Measurements from ENCODE around the gene TRIM2. TPM values are rescaled to one million over a fixed set of nuclear protein-coding genes. Genes with fewer than 3 reads are reported as not detected.
A peak's percentile ranks its signal among the peaks of the same experiment; 100 is the strongest.
"Not testable (repeated sequence)": the region's sequence is repeated elsewhere in the genome, so short reads cannot be mapped to it uniquely, and the experiment has no call there.

Gene TRIM2
- polyA plus RNA-seq, 1 donor (not counting 4 experiments of a cell fraction or from before 2014, with no cell fraction given): 10.6 TPM

DNA sequence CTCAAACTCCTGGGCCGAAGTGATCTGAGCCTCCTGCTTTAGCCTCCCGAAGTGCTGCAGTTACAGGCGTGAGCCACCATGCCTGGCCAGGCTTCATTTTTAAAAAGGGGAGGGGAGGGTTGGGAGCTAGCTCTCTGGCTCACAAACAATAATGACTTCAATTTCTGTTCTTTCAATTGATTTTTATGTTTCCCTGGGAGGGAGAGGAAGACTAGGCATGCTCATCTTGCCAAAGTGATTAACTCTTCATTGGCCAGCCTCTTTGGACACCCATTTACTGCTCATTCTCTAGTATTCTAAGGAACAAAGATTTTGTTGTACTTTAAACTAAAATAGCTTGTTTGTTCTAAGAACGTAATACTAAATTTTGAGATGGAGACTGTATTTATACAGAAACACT lies 43.4 kb upstream of the TRIM2 start:
- no peak overlapping the region for H2AFZ ChIP-seq (ENCODE audit: control insufficient read depth, low read length)
- H3K4me2 ChIP-seq (ENCODE audit: control insufficient read depth, extremely low read depth, insufficient read depth, low read depth, low read length): no peak overlapping the region
- dilution Hi-C loops (cut with MboI; ENCODE audit: extremely low pct_ligation_motif_present, low sequenced_read_pairs): no loop called here
- no peaks in the 10 kb centered on the region for H3K79me2 ChIP-seq (ENCODE audit: control insufficient read depth, insufficient read depth, low read length)
- no peak overlapping the region for H3K27ac ChIP-seq (ENCODE audit: control insufficient read depth, insufficient read depth, low read length)
- no peak for DNase-seq (ENCODE audit: low read depth, low spot score)
- TF ChIP-seq EZH2 (IDR thresholded peaks at IDR 0.05; ENCODE audit: low read length): no peak
- TF ChIP-seq, protein P1, sequence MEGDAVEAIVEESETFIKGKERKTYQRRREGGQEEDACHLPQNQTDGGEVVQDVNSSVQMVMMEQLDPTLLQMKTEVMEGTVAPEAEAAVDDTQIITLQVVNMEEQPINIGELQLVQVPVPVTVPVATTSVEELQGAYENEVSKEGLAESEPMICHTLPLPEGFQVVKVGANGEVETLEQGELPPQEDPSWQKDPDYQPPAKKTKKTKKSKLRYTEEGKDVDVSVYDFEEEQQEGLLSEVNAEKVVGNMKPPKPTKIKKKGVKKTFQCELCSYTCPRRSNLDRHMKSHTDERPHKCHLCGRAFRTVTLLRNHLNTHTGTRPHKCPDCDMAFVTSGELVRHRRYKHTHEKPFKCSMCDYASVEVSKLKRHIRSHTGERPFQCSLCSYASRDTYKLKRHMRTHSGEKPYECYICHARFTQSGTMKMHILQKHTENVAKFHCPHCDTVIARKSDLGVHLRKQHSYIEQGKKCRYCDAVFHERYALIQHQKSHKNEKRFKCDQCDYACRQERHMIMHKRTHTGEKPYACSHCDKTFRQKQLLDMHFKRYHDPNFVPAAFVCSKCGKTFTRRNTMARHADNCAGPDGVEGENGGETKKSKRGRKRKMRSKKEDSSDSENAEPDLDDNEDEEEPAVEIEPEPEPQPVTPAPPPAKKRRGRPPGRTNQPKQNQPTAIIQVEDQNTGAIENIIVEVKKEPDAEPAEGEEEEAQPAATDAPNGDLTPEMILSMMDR (optimal IDR thresholded peaks at IDR 0.05 in 1 of 3, IDR thresholded peaks at IDR 0.05 in 1 of 3, conservative IDR thresholded peaks at IDR 0.05 in 1 of 3; ENCODE audit: extremely low read depth in 1 of 3, insufficient read depth in 2 of 3, low read length in 3 of 3): no peak
- H3K4me3 ChIP-seq (ENCODE audit: control insufficient read depth in 2 of 3, extremely low read depth in 1 of 3, insufficient read depth in 2 of 3, low read depth in 1 of 3, low read length in 3 of 3): no peak overlapping the region
- H3K9ac ChIP-seq (ENCODE audit: control insufficient read depth, extremely low read depth, insufficient read depth, low read length): no peak overlapping the region
- H3K9me1 ChIP-seq (ENCODE audit: control insufficient read depth, extremely low read depth, insufficient read depth, low read length): no peaks in the 10 kb centered on the region
- H3K27me3 ChIP-seq (ENCODE audit: control insufficient read depth, extremely low read depth, insufficient read depth, low read length): peaks cover 22% of the 10 kb centered on the region
- FAIRE-seq: no peak
- H3K4me1 ChIP-seq (ENCODE audit: control insufficient read depth, extremely low read depth, insufficient read depth, low read length): no peaks in the 10 kb centered on the region
- H4K20me1 ChIP-seq (ENCODE audit: control insufficient read depth, extremely low read depth, insufficient read depth, low read length): no peaks in the 10 kb centered on the region
- no peaks in the 10 kb centered on the region for H3K9me3 ChIP-seq (ENCODE audit: control insufficient read depth, low read depth, low read length)
- H3K36me3 ChIP-seq (ENCODE audit: control insufficient read depth in 2 of 2, extremely low read depth in 1 of 2, insufficient read depth in 2 of 2, low read length in 2 of 2): no peaks in the 10 kb centered on the region

DNA sequence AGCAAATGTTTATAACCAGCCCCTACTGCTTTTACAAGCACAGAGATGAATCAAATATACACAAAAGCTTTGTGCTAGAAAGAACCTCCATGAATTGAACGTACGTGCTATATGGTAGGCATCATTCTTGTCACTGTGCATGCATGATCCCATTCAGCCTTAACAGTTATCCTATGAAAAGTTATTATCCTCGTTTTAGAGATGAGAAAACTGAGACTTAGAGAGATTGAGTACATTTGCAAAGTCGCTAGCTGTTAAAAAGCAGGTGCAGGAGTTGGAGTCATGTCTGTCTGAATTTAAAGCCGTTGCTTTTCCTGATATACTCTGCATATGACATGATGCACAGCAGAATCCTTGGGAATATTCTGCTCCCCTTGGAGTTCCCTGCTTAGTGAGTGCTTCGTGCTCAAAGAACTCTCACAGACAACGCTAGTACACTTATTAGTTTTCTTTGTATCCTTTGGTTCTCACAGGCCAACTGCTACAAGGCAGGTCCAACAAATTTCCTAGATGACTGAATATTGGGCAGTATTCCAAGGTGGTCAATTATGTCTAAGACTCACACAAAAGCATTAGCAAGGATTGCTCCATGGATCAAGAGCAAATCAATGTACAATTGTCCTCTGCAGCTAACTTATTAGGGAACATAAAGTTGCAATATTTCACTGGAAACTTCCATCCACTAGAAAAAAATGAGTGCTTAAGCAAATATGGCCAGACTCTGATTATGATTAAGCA lies 42.8 kb upstream of the TRIM2 start:
- Histone ChIP-seq H3K4me2 (ENCODE audit: control insufficient read depth, extremely low read depth, insufficient read depth, low read depth, low read length) (no peak overlapping the region), H3K27ac (ENCODE audit: control insufficient read depth, insufficient read depth, low read length) (no peak overlapping the region)
- peak; percentile 20 for FAIRE-seq

DNA sequence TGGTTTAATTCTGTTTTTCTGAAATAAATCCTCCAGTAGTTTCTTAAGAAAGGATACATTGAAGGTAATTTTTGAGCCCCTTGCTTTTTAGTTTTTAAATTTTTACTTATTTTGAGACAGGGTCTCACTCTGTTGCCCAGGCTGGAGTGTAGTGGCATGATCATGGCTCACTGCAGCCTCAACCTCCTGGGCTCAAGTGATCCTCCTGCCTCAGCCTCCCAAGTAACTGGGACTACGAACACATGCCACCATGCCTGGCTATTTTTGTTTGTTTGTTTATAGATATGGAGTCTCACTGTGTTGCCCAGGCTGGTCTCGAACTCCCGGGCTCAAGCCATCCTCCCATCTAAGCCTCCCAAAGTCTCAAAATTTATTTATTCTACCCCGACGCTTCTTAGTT lies 39.0 kb upstream of the TRIM2 start:
- H3K4me2 ChIP-seq (ENCODE audit: control insufficient read depth, extremely low read depth, insufficient read depth, low read depth, low read length); H3K36me3 ChIP-seq (ENCODE audit: control insufficient read depth in 2 of 2, extremely low read depth in 1 of 2, insufficient read depth in 2 of 2, low read length in 2 of 2); H2AFZ ChIP-seq (ENCODE audit: control insufficient read depth, low read length); H3K9me1 ChIP-seq (ENCODE audit: control insufficient read depth, extremely low read depth, insufficient read depth, low read length); H3K9me3 ChIP-seq (ENCODE audit: control insufficient read depth, low read depth, low read length); H4K20me1 ChIP-seq (ENCODE audit: control insufficient read depth, extremely low read depth, insufficient read depth, low read length); H3K4me1 ChIP-seq (ENCODE audit: control insufficient read depth, extremely low read depth, insufficient read depth, low read length); H3K9ac ChIP-seq (ENCODE audit: control insufficient read depth, extremely low read depth, insufficient read depth, low read length); H3K27ac ChIP-seq (ENCODE audit: control insufficient read depth, insufficient read depth, low read length); dilution Hi-C loops (cut with MboI; ENCODE audit: extremely low pct_ligation_motif_present, low sequenced_read_pairs); DNase-seq (ENCODE audit: low read depth, low spot score); FAIRE-seq; H3K79me2 ChIP-seq (ENCODE audit: control insufficient read depth, insufficient read depth, low read length); H3K4me3 ChIP-seq (ENCODE audit: control insufficient read depth in 2 of 3, extremely low read depth in 1 of 3, insufficient read depth in 2 of 3, low read depth in 1 of 3, low read length in 3 of 3): not testable (repeated sequence)
- H3K27me3 ChIP-seq (ENCODE audit: control insufficient read depth, extremely low read depth, insufficient read depth, low read length): peaks cover 12% of the 10 kb centered on the region

More for the DNA sequence above, 42.8 kb upstream of the TRIM2 start:
- DNase-seq (ENCODE audit: low read depth, low spot score): no peak
- Histone ChIP-seq H3K9ac (ENCODE audit: control insufficient read depth, extremely low read depth, insufficient read depth, low read length) (no peak overlapping the region), H3K79me2 (ENCODE audit: control insufficient read depth, insufficient read depth, low read length) (no peaks in the 10 kb centered on the region), H4K20me1 (ENCODE audit: control insufficient read depth, extremely low read depth, insufficient read depth, low read length) (no peaks in the 10 kb centered on the region), H3K9me3 (ENCODE audit: control insufficient read depth, low read depth, low read length) (no peaks in the 10 kb centered on the region), H2AFZ (ENCODE audit: control insufficient read depth, low read length) (no peak overlapping the region), H3K9me1 (ENCODE audit: control insufficient read depth, extremely low read depth, insufficient read depth, low read length) (no peaks in the 10 kb centered on the region), H3K36me3 (ENCODE audit: control insufficient read depth in 2 of 2, extremely low read depth in 1 of 2, insufficient read depth in 2 of 2, low read length in 2 of 2) (no peaks in the 10 kb centered on the region), H3K4me1 (ENCODE audit: control insufficient read depth, extremely low read depth, insufficient read depth, low read length) (no peaks in the 10 kb centered on the region), H3K4me3 (ENCODE audit: control insufficient read depth in 2 of 3, extremely low read depth in 1 of 3, insufficient read depth in 2 of 3, low read depth in 1 of 3, low read length in 3 of 3) (no peak overlapping the region), H3K27me3 (ENCODE audit: control insufficient read depth, extremely low read depth, insufficient read depth, low read length) (peaks cover 16% of the 10 kb centered on the region)
- no peak for TF ChIP-seq EZH2 (IDR thresholded peaks at IDR 0.05; ENCODE audit: low read length)
- TF ChIP-seq, protein P1 (optimal IDR thresholded peaks at IDR 0.05 in 1 of 3, IDR thresholded peaks at IDR 0.05 in 1 of 3, conservative IDR thresholded peaks at IDR 0.05 in 1 of 3; ENCODE audit: extremely low read depth in 1 of 3, insufficient read depth in 2 of 3, low read length in 3 of 3): no peak
- dilution Hi-C loops (cut with MboI; ENCODE audit: extremely low pct_ligation_motif_present, low sequenced_read_pairs): no loop called here
